NB4 (cell line): ENCODE measurements around the gene JPT2.

Experiments
- MYC ChIP-seq: IDR thresholded peaks from 2 replicates; pipeline ENCODE4 v1.6.1; 2011; ENCODE audit warnings: low read depth, low read length
- POLR2A ChIP-seq: IDR thresholded peaks from 2 replicates; pipeline ENCODE4 v1.6.1; 2011; ENCODE audit warnings: mild to moderate bottlenecking; ENCODE audit not compliant: insufficient read length; ENCODE audit errors: extremely low read depth
- TF ChIP-seq, protein P1 (sequence below): IDR thresholded peaks from one replicate; pipeline ENCODE4 v1.5.1; 2012; ENCODE audit warnings: low read depth, low read length
- TF ChIP-seq, protein P2 (sequence below): IDR thresholded peaks from 2 replicates; pipeline ENCODE4 v1.6.1; 2011; ENCODE audit warnings: low read depth, low read length

DNA sequence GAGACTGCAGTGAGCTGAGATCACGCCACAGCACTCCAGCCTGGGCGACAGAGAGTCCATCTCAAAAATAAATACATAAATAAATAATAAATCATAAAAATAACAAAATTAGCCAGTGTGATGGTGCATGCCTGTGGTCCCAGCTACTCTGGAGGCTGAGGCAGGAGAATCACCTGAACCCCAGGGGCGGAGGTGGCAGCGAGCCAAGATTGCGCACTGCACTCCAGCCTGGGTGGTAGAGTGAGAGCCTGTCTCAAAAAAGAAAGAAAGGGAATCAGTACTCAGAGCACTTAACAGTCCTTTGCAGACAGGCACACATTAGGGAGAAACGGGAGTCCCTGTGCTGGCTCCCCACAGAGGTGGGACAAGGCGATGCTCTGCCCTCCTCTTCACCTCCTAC lies 53.0 kb downstream of the JPT2 start:
- TF ChIP-seq, protein P1, sequence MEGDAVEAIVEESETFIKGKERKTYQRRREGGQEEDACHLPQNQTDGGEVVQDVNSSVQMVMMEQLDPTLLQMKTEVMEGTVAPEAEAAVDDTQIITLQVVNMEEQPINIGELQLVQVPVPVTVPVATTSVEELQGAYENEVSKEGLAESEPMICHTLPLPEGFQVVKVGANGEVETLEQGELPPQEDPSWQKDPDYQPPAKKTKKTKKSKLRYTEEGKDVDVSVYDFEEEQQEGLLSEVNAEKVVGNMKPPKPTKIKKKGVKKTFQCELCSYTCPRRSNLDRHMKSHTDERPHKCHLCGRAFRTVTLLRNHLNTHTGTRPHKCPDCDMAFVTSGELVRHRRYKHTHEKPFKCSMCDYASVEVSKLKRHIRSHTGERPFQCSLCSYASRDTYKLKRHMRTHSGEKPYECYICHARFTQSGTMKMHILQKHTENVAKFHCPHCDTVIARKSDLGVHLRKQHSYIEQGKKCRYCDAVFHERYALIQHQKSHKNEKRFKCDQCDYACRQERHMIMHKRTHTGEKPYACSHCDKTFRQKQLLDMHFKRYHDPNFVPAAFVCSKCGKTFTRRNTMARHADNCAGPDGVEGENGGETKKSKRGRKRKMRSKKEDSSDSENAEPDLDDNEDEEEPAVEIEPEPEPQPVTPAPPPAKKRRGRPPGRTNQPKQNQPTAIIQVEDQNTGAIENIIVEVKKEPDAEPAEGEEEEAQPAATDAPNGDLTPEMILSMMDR: no peak
- no peak for TF ChIP-seq POLR2A
- TF ChIP-seq, protein P2, sequence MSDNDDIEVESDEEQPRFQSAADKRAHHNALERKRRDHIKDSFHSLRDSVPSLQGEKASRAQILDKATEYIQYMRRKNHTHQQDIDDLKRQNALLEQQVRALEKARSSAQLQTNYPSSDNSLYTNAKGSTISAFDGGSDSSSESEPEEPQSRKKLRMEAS: no peak
- no peak for TF ChIP-seq MYC
